HG02642 (cell line): ENCODE measurements around the gene CADPS.

ENCODE experiments used
- ATAC-seq: cut with Tn5 transposase; IDR thresholded peaks from one replicate; pipeline ENCODE4 v1.9.1; 2021; ENCODE audit warnings: mild to moderate bottlenecking; ENCODE audit not compliant: unreplicated experiment, poor library complexity

CADPS gene

GRCh38 chr3:62757045-62757444, 118.2 kb downstream of the CADPS start:
- no peak for ATAC-seq

DNA sequence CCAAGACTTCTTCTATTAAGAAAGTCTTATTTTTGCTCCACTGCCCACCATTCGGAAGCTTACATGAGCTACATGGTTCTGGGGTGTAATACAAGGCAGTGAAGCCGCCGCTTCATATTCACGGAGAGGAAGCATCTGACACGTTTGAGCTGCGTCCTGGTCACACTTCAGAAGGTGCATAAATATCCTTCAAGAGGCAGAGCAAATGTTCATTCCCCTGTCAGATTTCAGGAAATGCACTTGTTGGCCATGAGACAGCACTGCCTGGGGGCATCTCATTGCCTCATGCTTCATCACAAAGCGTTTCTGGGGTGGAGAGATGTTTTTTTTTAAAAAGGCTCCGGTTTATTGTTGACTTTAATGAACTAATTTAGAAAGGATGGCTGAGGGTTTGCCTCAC, 119.9 kb downstream of the CADPS start:
- ATAC-seq, result no peak

GRCh38 chr3:62749657-62750056, 125.6 kb downstream of the CADPS start:
- ATAC-seq, result no peak

DNA sequence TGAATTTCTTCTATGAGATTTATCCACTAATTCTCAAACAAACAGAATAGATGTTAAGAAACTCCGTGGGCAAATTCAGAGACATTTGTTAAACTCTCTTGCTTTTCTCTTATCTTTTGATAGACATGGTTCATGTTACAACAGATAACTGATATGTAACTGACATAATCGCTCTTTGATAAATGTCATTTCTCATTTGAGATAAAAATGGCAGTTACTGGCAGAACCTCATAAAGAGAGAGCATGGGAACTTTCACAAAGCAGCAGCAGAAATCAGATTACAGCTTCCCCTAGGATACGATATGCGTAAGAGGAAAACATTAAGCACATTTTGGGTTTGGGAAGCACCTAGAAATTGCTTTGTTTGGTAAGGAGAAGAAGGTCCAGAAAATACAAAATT, 126.1 kb downstream of the CADPS start:
- no peak for ATAC-seq

- ATAC-seq, result no peak
These were observed 137.8 kb downstream of the CADPS start for GRCh38 chr3:62737449-62737848.

DNA sequence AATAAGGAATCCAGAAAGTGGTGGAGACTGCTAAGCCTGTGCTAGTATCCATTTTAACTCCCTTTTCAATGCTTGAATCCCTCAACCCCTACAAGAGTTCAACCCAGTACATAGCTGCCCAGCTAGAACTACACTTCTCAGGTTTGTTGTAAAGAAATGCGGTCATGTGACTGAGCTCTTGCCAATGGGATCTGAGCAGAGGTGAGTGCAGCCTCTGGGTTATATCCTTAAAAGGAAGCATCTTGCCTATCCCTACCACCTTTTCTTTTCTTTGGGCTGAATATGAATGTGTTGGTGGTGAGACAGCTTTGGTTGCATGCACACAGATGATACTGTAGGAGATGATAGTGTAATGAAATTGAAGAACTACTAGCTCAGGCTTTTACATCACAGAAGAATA, 139.7 kb downstream of the CADPS start:
- no peak for ATAC-seq

- no peak for ATAC-seq
These were observed 142.9 kb downstream of the CADPS start for GRCh38 chr3:62732183-62732904.

DNA sequence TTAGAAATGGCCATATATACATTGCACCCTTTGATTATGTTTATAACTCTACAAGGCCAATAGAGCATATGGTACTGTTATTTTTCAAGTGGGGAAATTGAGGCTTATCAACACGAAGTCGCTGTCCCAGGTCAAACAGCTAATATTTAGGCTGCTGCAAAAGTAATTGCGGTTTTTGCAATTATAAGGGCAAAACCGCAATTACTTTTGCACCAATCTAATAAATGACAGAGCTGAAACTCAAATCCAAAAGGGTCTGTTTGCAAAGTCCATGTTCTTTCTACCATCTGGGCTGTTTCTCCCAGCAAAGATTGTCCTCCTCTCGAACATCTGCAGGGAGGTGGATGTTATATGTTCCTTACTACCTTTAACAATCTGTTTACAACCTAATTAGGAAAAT, 147.2 kb downstream of the CADPS start:
- ATAC-seq, result no peak

DNA sequence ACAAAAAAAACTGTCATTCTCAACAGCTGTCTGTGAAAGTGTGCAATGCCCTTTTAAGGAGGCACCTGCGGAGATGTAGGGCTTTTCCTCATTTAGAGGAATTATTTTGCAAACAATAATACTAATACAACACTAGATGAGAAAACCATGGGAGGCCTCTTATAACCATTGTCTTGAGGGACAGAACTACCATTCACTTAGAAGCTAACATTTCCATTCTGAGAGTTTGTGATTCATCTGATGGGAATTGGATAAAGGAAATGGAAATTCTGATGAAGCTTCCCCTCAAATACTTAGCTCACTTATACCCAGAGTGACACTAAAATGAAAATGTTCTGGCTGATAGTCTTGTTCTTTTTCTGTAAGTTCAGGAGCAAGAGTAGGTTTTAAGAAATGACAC, 147.7 kb downstream of the CADPS start:
- ATAC-seq, result no peak

DNA sequence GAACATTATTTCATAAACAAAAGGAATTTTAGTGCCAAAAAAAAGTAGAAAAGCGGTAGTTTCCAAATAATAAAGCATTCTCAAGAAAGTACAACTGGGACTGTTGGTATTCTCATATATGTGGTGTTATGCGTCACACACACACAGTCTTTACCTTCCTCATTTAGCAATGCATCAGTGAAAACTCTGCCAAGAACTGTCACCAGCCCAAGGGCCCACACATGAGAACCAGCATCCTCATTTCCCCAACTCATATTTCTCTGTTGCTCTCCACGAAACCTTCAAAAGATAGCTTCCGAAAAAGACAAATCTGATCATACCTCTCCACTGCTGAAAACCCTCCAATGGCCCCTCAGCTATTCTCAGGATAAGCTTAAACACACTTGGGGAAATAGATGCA, 150.7 kb downstream of the CADPS start:
- no peak for ATAC-seq

DNA sequence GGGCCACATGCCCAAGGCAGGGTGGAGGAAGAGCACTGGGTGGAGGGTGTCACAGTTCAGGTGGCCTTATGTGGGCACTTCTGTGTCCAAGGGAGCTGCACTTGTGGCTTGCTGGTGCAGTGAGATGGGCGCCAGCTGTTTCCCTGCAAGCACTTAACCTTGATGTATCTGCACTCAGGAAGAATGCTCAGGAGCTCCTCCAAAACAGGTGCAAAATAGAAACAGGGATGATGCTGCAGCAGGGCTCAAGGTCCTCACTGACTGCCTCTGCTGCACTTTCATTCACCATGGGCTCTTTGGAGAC, 151.3 kb downstream of the CADPS start:
- no peak for ATAC-seq

- no peak for ATAC-seq
These were observed 151.9 kb downstream of the CADPS start for GRCh38 chr3:62723166-62723913.

- no peak for ATAC-seq
These were observed 152.9 kb downstream of the CADPS start for GRCh38 chr3:62722344-62722743.

DNA sequence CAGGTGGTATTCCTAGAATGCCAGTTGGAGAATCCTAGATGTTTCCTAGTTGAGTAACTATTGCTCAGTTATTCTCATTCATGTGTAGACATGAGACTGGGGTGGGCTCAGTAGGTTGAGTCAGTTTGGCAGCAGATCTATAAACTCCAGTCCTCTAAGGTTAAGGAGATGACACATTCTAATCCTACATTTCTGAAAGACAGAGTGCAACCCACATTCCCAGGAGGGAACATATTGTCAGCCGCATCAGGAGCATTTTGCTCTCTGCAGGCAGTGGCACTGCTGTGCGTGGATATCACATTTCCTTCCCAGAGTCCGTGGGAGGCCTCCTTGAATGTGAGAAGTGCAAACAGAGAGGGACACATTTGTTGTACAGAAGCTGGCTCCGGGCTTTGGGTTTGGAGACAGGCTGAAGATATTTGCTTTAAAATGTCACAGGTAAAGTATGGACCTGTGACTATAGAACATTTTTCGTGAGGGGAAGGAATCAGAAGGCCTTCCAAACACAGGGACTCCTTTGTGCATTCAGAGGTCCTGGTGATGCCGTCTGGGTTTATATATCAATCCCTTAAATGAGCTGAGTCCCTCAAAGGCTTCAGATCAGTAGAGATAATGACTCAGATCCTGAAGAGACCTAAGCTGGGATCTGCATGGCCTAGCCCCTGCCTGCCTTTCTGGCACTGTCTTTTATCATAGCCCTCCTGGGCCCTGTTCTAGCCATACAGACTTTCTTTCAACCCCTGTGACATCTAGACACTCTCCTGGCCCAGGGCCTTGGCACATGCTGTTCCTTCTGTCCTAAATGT, 156.5 kb downstream of the CADPS start:
- ATAC-seq, result no peak

DNA sequence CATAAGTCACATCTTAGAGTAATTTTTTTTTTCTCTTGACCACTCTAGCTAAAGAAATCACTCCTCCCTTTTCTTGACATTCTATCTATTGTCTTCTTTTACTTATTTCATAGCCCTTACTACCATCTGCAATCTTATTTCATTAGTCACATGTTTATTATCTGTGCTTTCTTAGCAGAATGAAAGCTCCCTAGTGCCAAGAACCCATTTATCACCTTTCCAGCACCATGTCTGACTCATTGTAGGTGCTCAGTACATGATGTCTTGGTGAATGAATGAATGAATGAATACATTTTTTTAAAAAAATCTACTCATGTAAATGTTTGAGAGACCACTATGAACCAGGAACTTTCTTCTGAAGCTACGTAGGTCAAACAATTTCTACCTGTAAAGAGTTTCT, 157.2 kb downstream of the CADPS start:
- no peak for ATAC-seq

GRCh38 chr3:62712746-62713145, 162.5 kb downstream of the CADPS start:
- ATAC-seq, result no peak

DNA sequence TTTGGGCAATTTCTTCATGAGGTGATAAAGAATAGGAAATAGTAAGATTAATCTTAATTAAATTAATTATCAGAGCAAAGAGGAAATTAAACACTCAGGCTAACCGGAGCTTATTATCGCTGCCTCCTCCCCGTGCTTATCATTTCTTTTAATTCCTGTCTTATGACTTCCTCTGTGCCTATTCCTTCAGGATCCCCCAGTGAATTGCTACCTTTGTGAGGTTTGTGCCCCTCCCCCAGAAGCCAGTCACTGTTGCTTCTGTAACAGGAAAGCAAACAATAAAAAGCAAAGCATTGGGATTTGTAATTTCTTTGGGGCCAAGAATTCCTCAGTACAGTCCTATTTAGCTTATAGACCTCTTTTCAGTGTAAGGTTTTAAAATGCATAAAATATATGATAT, 164.5 kb downstream of the CADPS start:
- no peak for ATAC-seq

DNA sequence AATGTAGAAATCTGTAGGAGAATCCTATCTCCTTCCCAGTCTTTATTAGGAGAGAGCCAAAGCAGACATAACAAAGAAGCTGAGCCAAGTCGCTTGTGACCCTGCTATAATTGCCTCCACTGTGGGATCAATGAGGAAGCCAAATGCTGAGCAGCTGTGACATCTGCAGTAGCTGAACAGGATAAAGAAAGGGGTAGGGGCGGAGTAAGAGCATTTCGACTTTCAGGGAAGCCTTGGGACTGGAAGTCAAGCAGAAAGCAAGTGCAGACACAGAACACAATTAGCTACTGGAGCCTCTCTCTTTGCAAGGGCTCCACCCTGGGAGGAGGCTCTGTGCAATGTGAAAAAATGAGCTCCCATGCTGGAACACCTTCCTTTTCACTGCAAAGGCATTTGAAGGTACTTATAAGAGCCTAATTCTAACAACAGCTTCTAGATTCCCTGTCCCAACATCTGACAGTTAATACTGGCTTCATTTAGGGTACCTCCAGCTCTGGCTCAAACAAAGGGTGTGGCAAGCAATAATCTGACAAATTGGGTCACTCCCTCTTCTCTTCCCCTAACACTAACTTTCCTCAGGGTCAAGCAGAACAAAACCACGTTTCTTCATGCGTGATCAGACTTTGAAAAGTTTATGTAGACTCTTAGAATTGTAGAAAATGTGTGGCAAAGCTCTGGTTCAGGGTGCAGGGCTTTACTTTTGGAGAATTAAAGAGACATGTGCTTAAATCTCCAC, 166.4 kb downstream of the CADPS start:
- ATAC-seq, result no peak

- no peak for ATAC-seq
These were observed 169.5 kb downstream of the CADPS start for GRCh38 chr3:62705721-62706120.

- no peak for ATAC-seq
These were observed 171.6 kb downstream of the CADPS start for GRCh38 chr3:62703451-62704167.
